DOHH2 (cell line): ENCODE data around the gene DSCAM.

Source experiments
- H3F3A ChIP-seq: fragments of 200-600 bp; sonication (generic), shearing (Covaris generic); 2 replicates; pipeline ENCODE4 v1.6.0; 2016; ENCODE audit warnings: antibody characterized with exemption, mild to moderate bottlenecking; ENCODE audit not compliant: control insufficient read depth, insufficient read depth
- H3K27ac ChIP-seq: fragments of 200-600 bp; sonication (generic); 2 replicates; pipeline ENCODE4 v1.5.1; 2014; ENCODE audit warnings: low read depth, mild to moderate bottlenecking, low read length, moderate library complexity
- H3K27me3 ChIP-seq: fragments of 200-600 bp; sonication (generic); 2 replicates; pipeline ENCODE4 v1.6.1; 2014; ENCODE audit warnings: mild to moderate bottlenecking, low read length, mixed read lengths; ENCODE audit not compliant: control insufficient read depth
- H3K36me3 ChIP-seq: fragments of 200-600 bp; sonication (generic); 2 replicates; pipeline ENCODE4 v1.6.1; 2014; ENCODE audit warnings: mild to moderate bottlenecking, low read length, moderate library complexity, mixed read lengths; ENCODE audit not compliant: control insufficient read depth
- H3K4me1 ChIP-seq: fragments of 200-600 bp; sonication (generic); 2 replicates; pipeline ENCODE4 v1.6.1; 2014; ENCODE audit warnings: mild to moderate bottlenecking, low read length, mixed read lengths; ENCODE audit not compliant: control insufficient read depth
- H3K4me2 ChIP-seq: fragments of 200-600 bp; sonication (generic); 2 replicates; pipeline ENCODE4 v1.6.0; 2014; ENCODE audit warnings: mild to moderate bottlenecking, low read length, moderate library complexity
- H3K4me3 ChIP-seq: fragments of 200-600 bp; sonication (generic); 2 replicates; pipeline ENCODE4 v1.5.1; 2014; ENCODE audit warnings: mild to moderate bottlenecking, low read length, mixed read lengths
- H3K79me2 ChIP-seq: fragments of 200-600 bp; sonication (generic); 2 replicates; pipeline ENCODE4 v1.6.1; 2014; ENCODE audit warnings: mild to moderate bottlenecking, low read length, mixed read lengths; ENCODE audit not compliant: control insufficient read depth
- H3K9me2 ChIP-seq: fragments of 200-600 bp; sonication (generic); replicated peaks from 2 replicates; pipeline ENCODE4 v1.6.1; 2014; ENCODE audit warnings: mild to moderate bottlenecking, low read length, mixed read lengths; ENCODE audit not compliant: control insufficient read depth
- H3K9me3 ChIP-seq: fragments of 200-600 bp; sonication (generic); 2 replicates; pipeline ENCODE4 v1.6.1; 2014; ENCODE audit warnings: antibody characterized with exemption, low read length, mixed read lengths; ENCODE audit not compliant: control insufficient read depth, insufficient read depth
- H4K20me1 ChIP-seq: fragments of 200-600 bp; sonication (generic); 2 replicates; pipeline ENCODE4 v1.6.0; 2014; ENCODE audit warnings: low read depth, mild to moderate bottlenecking, antibody characterized with exemption, low read length, moderate library complexity; ENCODE audit not compliant: control insufficient read depth, insufficient read depth
- EZH2phosphoT487 ChIP-seq: fragments of 200-600 bp; sonication (generic); IDR thresholded peaks from 2 replicates; pipeline ENCODE4 v1.6.1; 2017; ENCODE audit warnings: borderline replicate concordance, mild to moderate bottlenecking, antibody characterized with exemption, low read length, moderate library complexity, mixed read lengths
- TF ChIP-seq, protein P1 (sequence below): fragments of 200-600 bp; sonication (generic); IDR thresholded peaks from one replicate; pipeline ENCODE4 v1.5.1; 2014; ENCODE audit warnings: antibody characterized with exemption, mild to moderate bottlenecking, low read depth, low read length; ENCODE audit not compliant: poor library complexity, severe bottlenecking

Gene DSCAM

DNA sequence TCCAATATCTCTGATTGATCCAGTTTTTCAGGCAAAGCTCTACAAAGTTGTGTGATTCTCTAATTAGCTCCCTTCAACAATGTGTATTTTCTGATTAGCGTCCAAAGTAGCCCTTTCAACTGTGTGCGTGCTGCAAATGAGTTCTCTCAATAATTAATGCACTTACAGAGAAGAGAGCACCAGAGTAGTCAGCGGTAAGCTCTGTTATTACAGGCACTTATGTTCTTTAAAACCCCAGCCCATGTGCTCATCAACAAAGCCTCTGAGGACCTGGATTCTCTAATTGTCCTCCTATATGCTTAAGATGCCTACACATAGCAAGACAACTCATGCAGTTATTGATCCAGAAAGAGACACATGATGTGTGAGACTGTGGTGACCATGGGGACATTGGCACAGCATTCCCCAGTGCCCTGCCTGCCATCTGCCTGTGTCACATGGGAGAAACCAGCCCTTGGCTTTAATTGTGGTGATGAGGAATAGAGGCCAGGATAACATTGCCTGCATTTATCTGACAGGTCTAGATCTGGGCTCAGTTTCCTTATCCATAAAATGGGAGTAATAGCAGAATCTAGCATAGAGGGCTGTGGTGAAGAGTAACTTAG lies 828.0 kb downstream of the DSCAM start:
- Histone ChIP-seq H3F3A (no peaks in the 10 kb centered on the region), H3K4me2 (no peak overlapping the region), H3K79me2 (no peaks in the 10 kb centered on the region), H3K9me3 (peaks cover 4% of the 10 kb centered on the region; the same call in 1 of the 2 replicates), H3K27ac (no peak overlapping the region), H3K9me2 (no peaks in the 10 kb centered on the region), H3K27me3 (no peaks in the 10 kb centered on the region), H4K20me1 (no peaks in the 10 kb centered on the region), H3K4me1 (no peaks in the 10 kb centered on the region), H3K4me3 (no peak overlapping the region), H3K36me3 (no peaks in the 10 kb centered on the region)
- no peak for TF ChIP-seq EZH2phosphoT487
- TF ChIP-seq, protein P1, sequence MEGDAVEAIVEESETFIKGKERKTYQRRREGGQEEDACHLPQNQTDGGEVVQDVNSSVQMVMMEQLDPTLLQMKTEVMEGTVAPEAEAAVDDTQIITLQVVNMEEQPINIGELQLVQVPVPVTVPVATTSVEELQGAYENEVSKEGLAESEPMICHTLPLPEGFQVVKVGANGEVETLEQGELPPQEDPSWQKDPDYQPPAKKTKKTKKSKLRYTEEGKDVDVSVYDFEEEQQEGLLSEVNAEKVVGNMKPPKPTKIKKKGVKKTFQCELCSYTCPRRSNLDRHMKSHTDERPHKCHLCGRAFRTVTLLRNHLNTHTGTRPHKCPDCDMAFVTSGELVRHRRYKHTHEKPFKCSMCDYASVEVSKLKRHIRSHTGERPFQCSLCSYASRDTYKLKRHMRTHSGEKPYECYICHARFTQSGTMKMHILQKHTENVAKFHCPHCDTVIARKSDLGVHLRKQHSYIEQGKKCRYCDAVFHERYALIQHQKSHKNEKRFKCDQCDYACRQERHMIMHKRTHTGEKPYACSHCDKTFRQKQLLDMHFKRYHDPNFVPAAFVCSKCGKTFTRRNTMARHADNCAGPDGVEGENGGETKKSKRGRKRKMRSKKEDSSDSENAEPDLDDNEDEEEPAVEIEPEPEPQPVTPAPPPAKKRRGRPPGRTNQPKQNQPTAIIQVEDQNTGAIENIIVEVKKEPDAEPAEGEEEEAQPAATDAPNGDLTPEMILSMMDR: no peak

DNA sequence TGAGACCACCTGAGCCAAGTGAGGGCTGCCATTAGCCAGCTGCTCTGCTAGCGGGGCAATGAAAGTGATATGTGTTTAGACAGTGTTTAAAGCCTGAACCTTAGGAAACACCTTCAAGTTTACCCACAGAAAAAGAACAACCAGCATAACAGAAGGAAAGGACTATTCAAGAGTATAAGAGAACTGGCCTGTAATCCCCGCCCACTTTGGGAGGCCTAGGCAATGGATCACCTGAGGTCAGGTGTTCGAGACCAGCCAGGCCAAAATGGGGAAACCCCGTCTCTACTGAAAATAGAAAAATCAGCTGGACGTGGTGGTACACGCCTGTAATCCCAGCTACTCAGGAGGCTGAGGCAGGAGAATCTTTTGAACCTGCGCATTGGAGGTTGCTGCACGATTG lies 830.3 kb downstream of the DSCAM start:
- Histone ChIP-seq H3K27me3 (no peaks in the 10 kb centered on the region), H3K4me1 (no peaks in the 10 kb centered on the region), H3K9me2 (no peaks in the 10 kb centered on the region), H3K36me3 (no peaks in the 10 kb centered on the region), H3K79me2 (no peaks in the 10 kb centered on the region), H3K4me3 (no peak overlapping the region), H3K27ac (no peak overlapping the region), H3K4me2 (no peak overlapping the region), H3K9me3 (peaks cover 4% of the 10 kb centered on the region; the same call in 1 of the 2 replicates), H3F3A (no peaks in the 10 kb centered on the region), H4K20me1 (no peaks in the 10 kb centered on the region)
- no peak for TF ChIP-seq EZH2phosphoT487
- TF ChIP-seq, protein P1: no peak

DNA sequence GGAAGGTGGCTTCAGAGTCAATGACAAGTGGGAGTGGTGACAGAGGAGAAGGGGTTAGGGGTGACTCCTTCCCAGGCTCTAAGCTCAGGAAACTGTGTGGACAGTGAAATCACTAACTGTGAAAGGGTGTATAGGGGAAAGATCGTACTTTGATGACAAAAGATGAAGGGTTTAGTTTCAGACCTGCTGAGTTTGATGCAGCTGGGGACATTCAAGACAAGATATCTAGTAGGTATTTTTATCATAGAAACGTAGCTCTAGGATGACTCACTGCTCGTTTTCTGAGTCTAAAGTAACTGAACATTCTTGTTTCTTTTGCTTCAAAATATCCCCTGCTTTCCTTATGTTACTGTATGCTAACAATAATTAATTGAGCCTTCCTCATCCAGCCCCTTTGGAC lies 830.7 kb downstream of the DSCAM start:
- H3K9me2 ChIP-seq: no peaks in the 10 kb centered on the region
- no peak overlapping the region for H3K4me2 ChIP-seq

More for the DNA sequence above, 830.7 kb downstream of the DSCAM start:
- Histone ChIP-seq H3K36me3 (no peaks in the 10 kb centered on the region), H3K27ac (no peak overlapping the region), H4K20me1 (no peaks in the 10 kb centered on the region), H3F3A (no peaks in the 10 kb centered on the region), H3K79me2 (no peaks in the 10 kb centered on the region), H3K27me3 (no peaks in the 10 kb centered on the region), H3K9me3 (peaks cover 4% of the 10 kb centered on the region; the same call in 1 of the 2 replicates), H3K4me1 (no peaks in the 10 kb centered on the region), H3K4me3 (no peak overlapping the region)
- TF ChIP-seq, protein P1: no peak
- TF ChIP-seq EZH2phosphoT487: no peak
